Stimulated activated CD4-positive, alpha-beta T cell treated with anti-CD3 and anti-CD28 coated beads, Interleukin-15, amount 100 ng/mL, for 48 hours (primary cell): Measurements from ENCODE around the gene VCX2.
"Not testable (repeated sequence)": the region's sequence is repeated elsewhere in the genome, so short reads cannot be mapped to it uniquely, and the experiment has no call there.

ENCODE experiments used
- DNase-seq, 2 donors: peaks; one replicate each; pipeline ENCODE4 v3.0.0-alpha.2; 2020; ENCODE audit warnings: low read depth in 2 of 2

Gene VCX2

DNA sequence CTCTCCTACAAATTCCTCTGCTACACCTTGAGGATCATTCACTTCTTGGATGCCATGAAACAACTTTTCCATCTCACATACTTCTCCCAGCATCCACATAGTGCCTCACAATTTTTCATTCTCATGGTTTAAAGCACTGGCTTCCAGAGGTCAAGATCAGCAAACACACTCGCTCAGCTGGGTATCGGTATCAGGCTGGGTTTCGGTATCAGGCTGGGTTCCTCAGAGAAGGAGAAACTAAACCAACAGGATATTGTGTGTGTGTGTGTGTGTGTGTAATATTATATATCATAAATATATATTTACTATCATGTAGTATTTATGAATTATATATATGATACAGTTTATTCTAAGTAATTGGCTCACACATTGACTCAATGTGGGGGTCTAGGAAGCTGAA lies at the start of gene VCX2:
TSS of gene VCX2 (minus strand) at position 99 of the 400 bp plus-strand sequence. CDS start 624 bp downstream, outside the sequence.
- not testable (repeated sequence) for DNase-seq

- DNase-seq: no peak
Observed at GRCh38 chrX:8204943-8205342, 33.9 kb upstream of the VCX2 start.

DNA sequence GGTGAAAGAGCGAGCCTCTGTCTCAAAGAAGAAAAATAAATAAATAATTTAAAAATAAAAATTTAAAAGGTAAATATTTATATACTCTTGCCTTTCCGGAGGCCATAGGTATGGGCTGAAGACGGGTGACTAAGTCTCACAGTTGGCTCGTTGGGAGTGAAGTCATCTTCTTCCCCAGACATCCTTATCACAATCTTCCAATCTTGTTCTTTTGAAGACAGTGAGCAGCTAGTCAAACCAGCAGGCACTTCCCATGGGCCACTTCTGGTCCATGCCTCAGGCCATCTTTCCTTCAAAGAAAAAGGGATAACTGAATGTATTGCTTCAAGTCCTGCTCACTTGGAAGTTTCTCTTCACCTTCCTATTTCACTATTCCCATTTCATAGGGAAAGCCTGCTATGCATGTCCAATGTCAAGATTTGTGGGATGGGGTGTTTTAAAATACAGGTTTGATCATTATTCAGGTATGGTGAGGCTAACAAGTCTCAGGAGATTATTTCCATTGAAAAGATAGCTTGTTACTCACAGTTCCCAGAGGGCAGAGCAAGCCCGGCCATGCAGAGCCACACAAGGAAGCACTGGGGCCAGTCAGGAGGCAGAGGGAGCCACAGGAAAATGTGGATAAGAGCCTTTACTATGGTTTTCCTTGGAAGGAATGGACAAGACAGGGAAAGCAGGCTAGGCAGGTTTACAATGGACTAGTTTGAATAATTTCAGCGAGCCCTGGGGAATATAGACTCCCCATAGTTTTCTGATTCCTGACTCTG lies 33.3 kb upstream of the VCX2 start:
- DNase-seq: no peak

DNA sequence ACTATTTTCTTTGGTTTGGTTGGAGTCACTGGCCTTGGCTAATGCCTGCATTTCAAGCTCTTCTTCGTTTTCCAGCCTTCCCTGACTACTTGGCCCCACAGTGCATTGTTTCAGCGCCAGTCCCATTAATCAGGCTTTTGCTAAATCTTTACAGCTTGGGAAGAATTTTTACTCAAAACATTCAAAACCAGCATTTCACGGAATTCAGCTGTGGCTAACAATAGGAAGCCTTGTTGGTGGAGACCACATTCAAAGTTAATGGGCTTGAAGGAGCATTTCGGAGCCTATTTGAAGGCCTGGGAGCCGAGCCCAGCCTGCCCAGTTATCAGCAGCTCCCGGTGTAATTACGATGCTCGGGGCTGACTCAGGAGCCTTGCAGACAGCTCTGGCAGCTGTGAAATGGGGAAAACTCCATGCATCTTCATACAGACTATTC lies 30.8 kb upstream of the VCX2 start:
- DNase-seq: no peak

- no peak for DNase-seq
Observed at GRCh38 chrX:8196776-8197175, 25.7 kb upstream of the VCX2 start.

GRCh38 chrX:8194216-8194615 lies 23.1 kb upstream of the VCX2 start:
- DNase-seq: no peak

GRCh38 chrX:8192276-8192675 lies 21.2 kb upstream of the VCX2 start:
- no peak for DNase-seq

GRCh38 chrX:8191022-8191421 lies 20.0 kb upstream of the VCX2 start:
- DNase-seq: no peak

GRCh38 chrX:8190341-8190830 lies 19.3 kb upstream of the VCX2 start:
- DNase-seq: no peak

GRCh38 chrX:8189096-8189830 lies 18.2 kb upstream of the VCX2 start:
- no peak for DNase-seq

DNA sequence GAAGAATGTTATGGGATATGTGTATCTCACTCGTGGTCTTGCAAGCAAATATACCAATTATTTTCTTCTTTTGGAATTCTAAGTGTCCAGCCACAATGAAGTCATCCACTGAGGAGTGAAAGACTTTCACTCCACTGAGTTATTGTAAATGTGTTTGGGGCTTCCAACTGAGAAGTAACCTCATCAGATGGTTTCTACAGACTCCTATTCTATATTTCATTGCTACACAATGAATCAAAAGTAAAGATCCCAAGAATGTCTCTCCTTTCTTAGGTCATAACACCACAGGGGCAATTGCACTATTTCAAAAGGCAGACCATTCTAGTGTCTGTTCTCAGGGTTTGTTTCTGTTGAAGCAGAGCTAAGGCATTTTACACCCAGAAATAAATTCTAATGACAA lies 12.3 kb upstream of the VCX2 start:
- no peak for DNase-seq

DNA sequence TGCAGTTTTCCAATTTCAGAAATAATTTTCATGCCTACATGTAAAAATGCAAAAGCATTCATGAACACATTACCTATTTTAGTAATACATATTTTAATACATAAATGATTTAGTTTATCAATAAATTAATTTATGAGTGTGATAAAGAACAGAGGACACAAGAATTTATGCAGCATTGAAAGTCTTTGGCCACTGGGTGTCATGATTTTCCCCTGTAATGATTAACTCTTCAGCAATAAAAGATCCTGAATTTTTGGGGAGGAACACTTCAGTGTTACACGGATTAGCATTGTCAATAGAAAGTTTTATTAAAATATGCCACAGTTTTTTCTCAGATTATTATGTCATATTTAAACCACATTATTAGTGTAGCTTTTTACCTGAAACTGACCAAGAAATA lies 8.6 kb upstream of the VCX2 start:
- no peak for DNase-seq

- DNase-seq: not testable (repeated sequence)
Observed at GRCh38 chrX:8154011-8154410, 17.1 kb downstream of the VCX2 start.

DNA sequence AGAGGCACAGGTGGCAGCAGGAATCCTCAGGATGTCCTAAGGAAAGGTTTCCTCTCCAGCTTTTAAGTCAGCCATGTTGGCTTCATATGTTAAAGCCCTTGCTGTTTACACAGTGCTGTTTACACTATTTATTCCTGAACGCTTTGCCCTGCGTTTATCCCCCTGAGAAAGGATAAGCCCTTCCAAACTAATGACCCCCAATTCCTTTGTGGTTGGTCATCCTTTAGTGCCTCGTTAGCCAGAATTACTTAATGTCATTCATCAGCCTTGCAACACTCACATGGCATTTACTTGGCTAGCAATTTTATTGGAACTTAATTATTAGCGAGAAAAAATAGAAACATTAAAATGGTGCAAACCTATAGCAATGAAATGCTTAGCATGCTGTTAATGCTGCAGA lies 23.8 kb downstream of the VCX2 start:
- no peak for DNase-seq

- DNase-seq: no peak
Observed at GRCh38 chrX:8144925-8145324, 26.1 kb downstream of the VCX2 start.

GRCh38 chrX:8141896-8142295 lies 29.2 kb downstream of the VCX2 start:
- no peak for DNase-seq

DNA sequence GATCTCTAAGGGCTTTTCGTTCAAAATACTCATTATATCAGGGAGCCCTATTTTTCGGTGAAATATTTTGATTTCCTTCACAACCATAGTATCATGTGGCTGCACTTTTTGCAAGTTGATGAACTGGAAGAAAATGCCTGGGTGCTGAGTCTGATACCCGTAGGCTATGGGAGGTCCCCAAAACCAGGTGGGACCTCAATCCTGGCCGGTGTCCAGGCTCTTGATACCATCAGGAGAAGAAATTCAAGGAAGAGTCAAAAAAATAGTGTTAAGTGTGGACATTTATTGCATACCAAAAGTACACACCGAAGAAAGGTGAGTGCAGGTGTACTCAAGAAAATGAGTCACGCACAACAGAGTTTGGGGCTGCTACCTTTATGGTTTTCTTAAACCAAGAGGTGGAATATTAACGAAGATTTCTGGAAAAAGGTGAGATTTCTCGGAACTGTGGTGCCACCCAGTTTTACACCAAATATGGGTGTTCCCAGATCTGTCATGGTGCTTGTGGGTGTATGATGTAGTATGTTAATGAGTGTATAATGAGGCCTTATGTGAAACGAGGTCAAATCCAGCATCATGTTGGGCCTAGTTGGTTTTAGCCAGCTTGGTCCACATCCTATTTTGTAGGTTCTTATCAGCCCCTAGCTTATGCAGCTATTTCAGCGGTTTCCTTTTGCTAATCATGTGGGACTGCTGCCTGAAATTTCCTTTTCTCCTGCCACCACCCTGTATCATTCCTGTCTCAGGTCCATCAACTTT lies 29.9 kb downstream of the VCX2 start:
- no peak for DNase-seq

- DNase-seq: no peak
Observed at GRCh38 chrX:8139716-8140115, 31.4 kb downstream of the VCX2 start.

GRCh38 chrX:8138252-8138651 lies 32.8 kb downstream of the VCX2 start:
- no peak for DNase-seq

- no peak for DNase-seq
Observed at GRCh38 chrX:8126648-8127047, 44.4 kb downstream of the VCX2 start.

DNA sequence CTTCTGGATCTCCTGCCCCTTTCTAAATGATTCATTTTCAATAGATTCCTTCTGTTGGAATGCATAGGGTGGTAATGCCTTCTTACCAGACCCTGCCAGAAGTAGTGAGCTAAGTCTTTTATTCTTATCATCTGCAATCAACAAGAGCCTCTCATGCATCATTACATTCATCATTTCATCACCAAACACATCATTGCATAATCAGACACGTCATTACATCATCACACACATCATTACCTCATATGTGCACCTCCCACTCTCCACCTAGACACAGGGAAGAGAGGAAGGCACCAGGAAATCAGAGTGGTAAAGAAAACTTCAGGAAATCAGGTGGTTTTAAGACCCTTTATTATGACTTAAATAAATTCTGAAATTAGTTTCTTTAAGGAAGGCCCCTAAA lies 45.0 kb downstream of the VCX2 start:
- no peak for DNase-seq

DNA sequence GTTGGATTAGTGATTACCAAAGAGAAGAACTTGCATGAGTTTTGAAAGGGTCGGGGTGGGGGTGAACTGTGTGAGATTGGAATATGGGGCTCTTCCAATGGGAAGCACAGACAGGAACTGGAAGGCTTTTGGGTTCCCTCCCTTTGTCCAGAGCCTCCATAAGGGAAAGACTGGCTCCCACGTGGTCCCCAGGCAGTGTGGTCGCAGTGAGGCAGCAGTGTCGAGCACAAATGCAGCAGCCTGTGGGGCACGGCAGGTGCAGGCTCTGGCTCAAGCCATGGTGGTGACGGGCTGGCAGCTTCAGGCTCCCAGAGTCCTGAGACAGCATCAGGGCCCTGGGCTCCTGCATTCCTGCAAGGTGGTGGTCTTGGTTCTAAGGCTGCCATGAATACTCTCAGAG lies 45.5 kb downstream of the VCX2 start:
- no peak for DNase-seq
